Gastroesophageal sphincter (tissue), 4 donors: ENCODE results near the gene MXRA8. TPM values are rescaled to one million over a fixed set of nuclear protein-coding genes. Genes with fewer than 3 reads are reported as not detected.

Experiments
- ATAC-seq: fragments of 150-250 bp; one replicate; pipeline ENCODE4 v1.9.1; 2016; ENCODE audit warnings: mild to moderate bottlenecking, moderate library complexity
- H3K27ac ChIP-seq, 4 donors: fragments of 200-600 bp; sonication (generic) in 3 of 4; 1 replicate in 3 of 4; 2 replicates in 1 of 4; pipeline ENCODE4 v1.5.1; 2016 to 2019
- H3K27me3 ChIP-seq: fragments of 200-600 bp; sonication (generic); one replicate; pipeline ENCODE4 v1.5.1; 2019
- H3K36me3 ChIP-seq, 2 donors: fragments of 200-600 bp; sonication (generic); one replicate each; pipeline ENCODE4 v1.5.1; 2019; ENCODE audit warnings: control low read depth in 1 of 2
- H3K4me1 ChIP-seq, 3 donors: fragments of 200-600 bp; sonication (generic); 1 replicate in 2 of 3; 2 replicates in 1 of 3; pipeline ENCODE4 v1.5.1; 2016 to 2019; ENCODE audit warnings: control low read depth in 2 of 3
- H3K4me3 ChIP-seq, 2 donors: fragments of 200-600 bp; sonication (generic); one replicate each; pipeline ENCODE4 v1.5.1; 2019; ENCODE audit warnings: mild to moderate bottlenecking in 1 of 2, moderate library complexity in 1 of 2
- H3K9me3 ChIP-seq, 3 donors: fragments of 200-600 bp; sonication (generic); one replicate each; pipeline ENCODE4 v1.5.1; 2017 to 2019; ENCODE audit warnings: control low read depth in 2 of 3
- CTCF ChIP-seq, 4 experiments: fragments of 200-600 bp in 2 of 4; fragments of 450-650 bp in 2 of 4; sonication (generic) in 1 of 4; IDR thresholded peaks; one replicate each; pipeline ENCODE4 v1.5.1; 2017 to 2019; ENCODE audit warnings: antibody characterized with exemption in 4 of 4, mild to moderate bottlenecking in 2 of 4, moderate library complexity in 2 of 4
- EP300 ChIP-seq: sonication (generic); formaldehyde crosslinking; IDR thresholded peaks from one replicate; pipeline ENCODE4 v1.6.1; 2017; ENCODE audit warnings: antibody characterized with exemption, mild to moderate bottlenecking
- POLR2A ChIP-seq, 2 donors: fragments of 450-650 bp; IDR thresholded peaks; one replicate each; pipeline ENCODE4 v1.6.1; 2017; ENCODE audit warnings: antibody characterized with exemption in 2 of 2, mild to moderate bottlenecking in 2 of 2, moderate library complexity in 1 of 2
- POLR2AphosphoS5 ChIP-seq: sonication (generic); formaldehyde crosslinking; IDR thresholded peaks from one replicate; pipeline ENCODE4 v1.6.1; 2017; ENCODE audit warnings: antibody characterized with exemption
- WGBS, 2 donors: methylation state at CpG; one replicate each; pipeline ENCODE4 v1.1.5; 2018; ENCODE audit warnings: low coverage in 1 of 2; 5-methylcytosine and 5-hydroxymethylcytosine counted together
- total RNA-seq, 4 donors: library from RNA; depleted of rRNA; stranded (reverse); fragments of >200 nt; gene quantifications; one replicate each; pipeline ENCODE4 v1.1.0, GENCODE V29; 2016

MXRA8 gene
- total RNA-seq, 4 donors from 2014 or later = 69.8 to 105 (median 85.4) TPM

GRCh38 chr1:1313500-1314236 lies 44.7 kb downstream of the MXRA8 start:
- no peak overlapping the region for H3K27ac ChIP-seq
- no peak overlapping the region for H3K4me3 ChIP-seq
- H3K9me3 ChIP-seq = no peaks in the 10 kb centered on the region
- no CpG with 5 or more reads among the region's 37 CpGs for WGBS, 2 donors
- no peak for ATAC-seq
- no peaks in the 10 kb centered on the region for H3K27me3 ChIP-seq
- H3K36me3 ChIP-seq = peaks cover 0 to 75% of the 10 kb centered on the region in 2 donors
- no peak for TF ChIP-seq CTCF (IDR thresholded peaks at IDR 0.05)
- no peak for TF ChIP-seq POLR2A (IDR thresholded peaks at IDR 0.05)
- no peak for TF ChIP-seq POLR2AphosphoS5
- TF ChIP-seq EP300 = no peak
- peaks cover under 1 to 62% (median 14%) of the 10 kb centered on the region in 3 donors for H3K4me1 ChIP-seq

GRCh38 chr1:1312450-1313314 lies 45.7 kb downstream of the MXRA8 start:
- H3K4me3 ChIP-seq = no peak overlapping the region
- no peak for ATAC-seq
- TF ChIP-seq EP300 (no peak), POLR2AphosphoS5 (no peak), POLR2A (IDR thresholded peaks at IDR 0.05) (no peak), CTCF (IDR thresholded peaks at IDR 0.05) (no peak)
- peaks cover 0 to 54% (median 9%) of the 10 kb centered on the region in 3 donors for H3K4me1 ChIP-seq
- H3K27ac ChIP-seq = no peak overlapping the region
- no peaks in the 10 kb centered on the region for H3K27me3 ChIP-seq
- 93% methylated on average over 3 of the region's 49 CpGs; no CpG with 5 or more reads in 1 of the 2 donors for WGBS, 2 donors
- peaks cover 0 to 72% of the 10 kb centered on the region in 2 donors for H3K36me3 ChIP-seq
- H3K9me3 ChIP-seq = no peaks in the 10 kb centered on the region

- H3K27ac ChIP-seq = peak overlapping the region in 3 of 4 donors; percentile 93 to 97 (median 95)
- H3K27me3 ChIP-seq = no peaks in the 10 kb centered on the region
- peaks cover 0 to 60% of the 10 kb centered on the region in 2 donors for H3K36me3 ChIP-seq
- H3K9me3 ChIP-seq = no peaks in the 10 kb centered on the region
- peaks cover under 1 to 52% (median 12%) of the 10 kb centered on the region in 3 donors for H3K4me1 ChIP-seq
- ATAC-seq = no peak
- TF ChIP-seq POLR2A (IDR thresholded peaks at IDR 0.05) = no peak
- no peak for TF ChIP-seq EP300
- no peak for TF ChIP-seq CTCF (IDR thresholded peaks at IDR 0.05)
- TF ChIP-seq POLR2AphosphoS5 = no peak
- H3K4me3 ChIP-seq = no peak overlapping the region
- WGBS, 2 donors = no CpG with 5 or more reads among the region's 22 CpGs
Measured at GRCh38 chr1:1311107-1312104, 46.9 kb downstream of the MXRA8 start.

GRCh38 chr1:1310476-1311053 lies 47.8 kb downstream of the MXRA8 start:
- TF ChIP-seq CTCF (IDR thresholded peaks at IDR 0.05) (no peak), POLR2A (IDR thresholded peaks at IDR 0.05) (no peak), EP300 (no peak), POLR2AphosphoS5 (no peak)
- no peaks in the 10 kb centered on the region for H3K27me3 ChIP-seq
- H3K4me1 ChIP-seq = peaks cover 2 to 53% (median 20%) of the 10 kb centered on the region in 3 donors
- no peak overlapping the region for H3K4me3 ChIP-seq
- H3K27ac ChIP-seq = peak overlapping the region in 3 of 4 donors; percentile 93 to 97 (median 95)
- WGBS, 2 donors = no CpG with 5 or more reads among the region's 21 CpGs
- no peak for ATAC-seq
- no peaks in the 10 kb centered on the region for H3K9me3 ChIP-seq
- H3K36me3 ChIP-seq = peaks cover 0 to 58% of the 10 kb centered on the region in 2 donors
